Gastrocnemius medialis (tissue), 4 donors: Measurements from ENCODE around the gene AMPH. TPM values are rescaled to one million over a fixed set of nuclear protein-coding genes. Genes with fewer than 3 reads are reported as not detected.
A peak's percentile ranks its signal among the peaks of the same experiment; 100 is the strongest.

ENCODE experiments used
- ATAC-seq, 2 donors: fragments of 150-250 bp; one replicate each; pipeline ENCODE4 v1.9.1; 2016
- DNase-seq, 2 donors: peaks; one replicate each; pipeline ENCODE4 v3.0.0-alpha.2; 2019
- H3K27ac ChIP-seq, 4 donors: fragments of 200-600 bp; sonication (generic); 1 replicate in 1 of 4; 2 replicates in 3 of 4; pipeline ENCODE4 v1.5.1; 2016 to 2018; ENCODE audit warnings: mild to moderate bottlenecking in 2 of 4, moderate library complexity in 1 of 4
- H3K27me3 ChIP-seq, 3 donors: fragments of 200-600 bp; sonication (generic) in 2 of 3; 1 replicate in 1 of 3; 2 replicates in 2 of 3; pipeline versions ENCODE4 v1.5.1 to v1.6.0; 2016 to 2019; ENCODE audit warnings: mild to moderate bottlenecking in 1 of 3, moderate library complexity in 1 of 3
- H3K36me3 ChIP-seq, 2 donors: fragments of 200-600 bp; sonication (generic) in 1 of 2; one replicate each; pipeline ENCODE4 v1.5.1; 2017 to 2018
- H3K4me1 ChIP-seq, 2 donors: fragments of 200-600 bp; sonication (generic) in 1 of 2; one replicate each; pipeline ENCODE4 v1.5.1; 2016 to 2017; ENCODE audit warnings: mild to moderate bottlenecking in 2 of 2
- H3K4me3 ChIP-seq, 4 donors: fragments of 200-600 bp; sonication (generic) in 3 of 4; 1 replicate in 1 of 4; 2 replicates in 3 of 4; pipeline ENCODE4 v1.5.1; 2016 to 2019; ENCODE audit warnings: mild to moderate bottlenecking in 2 of 4
- H3K9me3 ChIP-seq, 3 donors: fragments of 200-600 bp; sonication (generic) in 2 of 3; 1 replicate in 1 of 3; 2 replicates in 2 of 3; pipeline ENCODE4 v1.5.1; 2016 to 2019
- CTCF ChIP-seq, 5 experiments: fragments of 450-650 bp in 3 of 5; fragments of 200-600 bp in 2 of 5; sonication (generic) in 2 of 5; IDR thresholded peaks in 4 of 5; conservative IDR thresholded peaks in 1 of 5; 1 replicate in 4 of 5; 2 replicates in 1 of 5; pipeline ENCODE4 v1.5.1; 2016 to 2019; ENCODE audit warnings: antibody characterized with exemption in 5 of 5, mild to moderate bottlenecking in 3 of 5, moderate library complexity in 3 of 5
- POLR2A ChIP-seq, 2 donors: fragments of 450-650 bp; IDR thresholded peaks; one replicate each; pipeline ENCODE4 v1.6.1; 2017; ENCODE audit warnings: antibody characterized with exemption in 2 of 2, mild to moderate bottlenecking in 2 of 2, moderate library complexity in 2 of 2
- in situ Hi-C, 4 donors: fragments of 200-750 bp; cut with MboI; loops; one replicate each; pipeline versions ENCODE4 v1.15.0 to v1.8.0; 2017; ENCODE audit warnings: low sequenced_read_pairs in 4 of 4
- intact Hi-C: fragments of 100-400 bp; cut with DNase I; formaldehyde crosslinking; loops from one replicate; pipeline ENCODE4 v1.15.1; 2023; ENCODE audit warnings: low total_unique reads
- total RNA-seq, 4 donors: library from RNA; depleted of rRNA; stranded (reverse); fragments of >200 nt; gene quantifications; one replicate each; pipeline versions ENCODE4 v1.1.0 to v1.2.3, GENCODE V29; 2016

Gene AMPH
- total RNA-seq, 4 donors from 2014 or later: 1.8 to 8.3 (median 5.2) TPM

GRCh38 chr7:38675494-38676106 is 44.4 kb upstream of the AMPH start:
- TF ChIP-seq CTCF (IDR thresholded peaks at IDR 0.05 in 4 of 5, conservative IDR thresholded peaks at IDR 0.05 in 1 of 5): no peak
- TF ChIP-seq POLR2A (IDR thresholded peaks at IDR 0.05): no peak
- ATAC-seq (peak in 1 of 2 donors; percentile 20), DNase-seq (peak in 1 of 2 donors; percentile 33)
- peak overlapping the region; percentile 29 to 63 (median 54) for H3K27ac ChIP-seq
- intact Hi-C loops (no loop called here), in situ Hi-C loops (no loop called here)
- no peaks in the 10 kb centered on the region for H3K9me3 ChIP-seq
- no peaks in the 10 kb centered on the region for H3K27me3 ChIP-seq
- H3K4me3 ChIP-seq: no peak overlapping the region
- no peaks in the 10 kb centered on the region for H3K4me1 ChIP-seq
- H3K36me3 ChIP-seq: no peaks in the 10 kb centered on the region

- Histone ChIP-seq H3K27ac (peak overlapping the region; percentile 46 to 64 (median 63)), H3K27me3 (no peaks in the 10 kb centered on the region), H3K4me3 (no peak overlapping the region), H3K36me3 (no peaks in the 10 kb centered on the region), H3K4me1 (no peaks in the 10 kb centered on the region), H3K9me3 (no peaks in the 10 kb centered on the region)
- TF ChIP-seq CTCF (IDR thresholded peaks at IDR 0.05 in 4 of 5, conservative IDR thresholded peaks at IDR 0.05 in 1 of 5) (no peak), POLR2A (IDR thresholded peaks at IDR 0.05) (no peak)
- ATAC-seq: no peak
- intact Hi-C loops (no loop called here), in situ Hi-C loops (no loop called here)
- DNase-seq: no peak
Measured at GRCh38 chr7:38674513-38674912, 43.3 kb upstream of the AMPH start.

- ATAC-seq (peak; percentile 43 to 70), DNase-seq (peak in 1 of 2 donors; percentile 11)
- Histone ChIP-seq H3K9me3 (no peaks in the 10 kb centered on the region), H3K27me3 (no peaks in the 10 kb centered on the region), H3K27ac (peak overlapping the region; percentile 46 to 64 (median 63)), H3K36me3 (no peaks in the 10 kb centered on the region), H3K4me1 (no peaks in the 10 kb centered on the region), H3K4me3 (no peak overlapping the region)
- intact Hi-C loops (no loop called here), in situ Hi-C loops (no loop called here)
- peak in 1 of 2 donors; percentile 10 for TF ChIP-seq POLR2A (IDR thresholded peaks at IDR 0.05)
- no peak for TF ChIP-seq CTCF (IDR thresholded peaks at IDR 0.05 in 4 of 5, conservative IDR thresholded peaks at IDR 0.05 in 1 of 5)
Measured at GRCh38 chr7:38673795-38674194, 42.6 kb upstream of the AMPH start.

GRCh38 chr7:38671911-38672905 is 41.0 kb upstream of the AMPH start:
- H3K27ac ChIP-seq: peak overlapping the region in 3 of 4 donors; percentile 31 to 56 (median 45)
- in situ Hi-C loops: no loop called here
- DNase-seq (peak in 1 of 2 donors; percentile 25), ATAC-seq (peak in 1 of 2 donors; percentile 46)
- no peaks in the 10 kb centered on the region for H3K9me3 ChIP-seq
- intact Hi-C loops: no loop called here
- no peaks in the 10 kb centered on the region for H3K36me3 ChIP-seq
- no peaks in the 10 kb centered on the region for H3K4me1 ChIP-seq
- H3K27me3 ChIP-seq: no peaks in the 10 kb centered on the region
- no peak overlapping the region for H3K4me3 ChIP-seq
- TF ChIP-seq CTCF (IDR thresholded peaks at IDR 0.05 in 4 of 5, conservative IDR thresholded peaks at IDR 0.05 in 1 of 5) (no peak), POLR2A (IDR thresholded peaks at IDR 0.05) (no peak)
